Raji (cell line): ENCODE measurements around the gene ABHD4.

Experiments used
- POLR2A ChIP-seq: IDR thresholded peaks from 2 replicates; pipeline ENCODE4 v1.6.1; 2011; ENCODE audit warnings: low read depth, low read length, control low read depth; ENCODE audit not compliant: insufficient read depth

ABHD4 gene

GRCh38 chr14:22598099-22598895, at the start of gene ABHD4:
TSS of gene ABHD4 (plus strand) at chr14:22598300. CDS start at chr14:22598307, 7 bp downstream.
- TF ChIP-seq POLR2A: peak; percentile 60; the same call in 1 of the 2 replicates

GRCh38 chr14:22549324-22549962, 48.7 kb upstream of the ABHD4 start:
- TF ChIP-seq POLR2A: no peak

GRCh38 chr14:22549981-22550673, 48.0 kb upstream of the ABHD4 start:
- TF ChIP-seq POLR2A: no peak

DNA sequence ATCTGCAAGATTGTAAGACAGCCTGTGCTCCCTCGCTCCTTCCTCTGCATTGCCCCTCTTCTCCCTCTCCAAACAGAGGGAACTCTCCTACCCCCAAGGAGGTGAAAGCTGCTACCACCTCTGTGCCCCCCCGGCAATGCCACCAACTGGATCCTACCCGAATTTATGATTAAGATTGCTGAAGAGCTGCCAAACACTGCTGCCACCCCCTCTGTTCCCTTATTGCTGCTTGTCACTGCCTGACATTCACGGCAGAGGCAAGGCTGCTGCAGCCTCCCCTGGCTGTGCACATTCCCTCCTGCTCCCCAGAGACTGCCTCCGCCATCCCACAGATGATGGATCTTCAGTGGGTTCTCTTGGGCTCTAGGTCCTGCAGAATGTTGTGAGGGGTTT, 46.5 kb upstream of the ABHD4 start:
- TF ChIP-seq POLR2A: no peak

DNA sequence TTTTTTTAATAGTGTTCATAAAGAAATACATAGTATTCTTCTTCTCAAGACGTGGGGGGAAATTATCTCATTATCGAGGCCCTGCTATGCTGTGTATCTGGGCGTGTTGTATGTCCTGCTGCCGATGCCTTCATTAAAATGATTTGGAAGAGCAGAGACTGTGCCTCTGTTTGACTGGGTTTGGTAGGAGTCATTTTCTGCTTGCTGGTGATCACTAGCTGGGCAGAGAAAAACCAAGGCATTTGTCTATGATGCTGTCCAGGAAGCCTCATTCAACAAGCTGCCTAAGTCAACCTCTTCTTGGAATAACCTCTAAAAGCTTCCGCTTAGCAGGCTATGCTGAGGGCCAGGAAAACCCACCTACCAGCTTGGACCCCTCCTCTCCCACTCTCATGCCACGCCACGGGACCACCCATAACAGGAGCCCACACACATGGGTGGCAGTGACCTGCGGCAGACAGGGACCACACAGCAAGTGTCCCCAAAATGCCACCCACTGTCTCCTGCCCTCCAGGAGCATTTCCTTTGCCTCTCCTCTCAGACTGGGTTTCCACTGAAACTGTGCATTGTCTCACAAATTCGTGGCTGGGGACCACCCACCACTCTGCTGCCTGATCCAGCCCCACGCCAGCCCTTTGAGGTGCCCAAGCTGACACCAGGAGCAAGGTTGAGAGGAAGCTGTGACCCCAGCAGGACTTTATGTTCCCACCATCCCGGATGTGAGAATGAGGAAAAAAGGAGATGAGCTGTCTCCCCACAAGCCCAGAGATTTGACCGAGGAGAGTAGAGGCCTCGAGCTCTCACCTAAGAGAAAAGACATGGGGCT, 45.9 kb upstream of the ABHD4 start:
- no peak for TF ChIP-seq POLR2A

DNA sequence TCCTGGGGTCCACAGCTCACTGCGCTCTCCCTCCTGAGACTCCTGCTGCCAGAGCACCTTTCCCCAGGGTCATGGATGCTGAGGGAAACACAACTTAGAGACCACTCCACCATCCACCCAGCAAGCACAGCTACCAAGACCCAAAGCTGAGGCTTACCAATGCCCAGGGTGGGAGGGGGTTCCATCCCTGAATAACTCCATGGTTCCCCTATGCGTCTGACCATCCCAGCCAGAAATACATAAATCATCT, 45.3 kb upstream of the ABHD4 start:
- no peak for TF ChIP-seq POLR2A

DNA sequence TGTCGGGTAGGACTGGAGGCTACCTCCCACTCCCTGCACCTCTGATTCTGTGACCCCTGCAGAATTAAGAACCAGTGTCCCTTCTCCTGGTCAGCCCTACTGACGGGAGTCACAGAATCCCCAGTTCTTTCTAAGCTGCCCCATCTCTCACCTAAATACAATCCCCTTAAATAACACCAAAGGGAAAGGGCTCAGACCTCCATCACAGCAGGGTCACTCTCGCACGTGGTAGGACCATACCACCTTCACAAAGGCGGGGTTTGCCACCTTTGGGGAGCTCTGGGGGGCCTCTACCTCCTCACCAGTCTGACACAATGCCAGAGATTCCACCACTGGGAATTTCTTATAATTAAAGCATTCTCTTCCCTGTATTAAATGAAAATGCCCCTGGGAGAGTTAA, 44.7 kb upstream of the ABHD4 start:
- no peak for TF ChIP-seq POLR2A

GRCh38 chr14:22554498-22555383, 43.4 kb upstream of the ABHD4 start:
- no peak for TF ChIP-seq POLR2A

- no peak for TF ChIP-seq POLR2A
Observed at GRCh38 chr14:22555384-22556011, 42.6 kb upstream of the ABHD4 start.

- peak; percentile 68 for TF ChIP-seq POLR2A
Observed at GRCh38 chr14:22556021-22556989, 41.8 kb upstream of the ABHD4 start.

DNA sequence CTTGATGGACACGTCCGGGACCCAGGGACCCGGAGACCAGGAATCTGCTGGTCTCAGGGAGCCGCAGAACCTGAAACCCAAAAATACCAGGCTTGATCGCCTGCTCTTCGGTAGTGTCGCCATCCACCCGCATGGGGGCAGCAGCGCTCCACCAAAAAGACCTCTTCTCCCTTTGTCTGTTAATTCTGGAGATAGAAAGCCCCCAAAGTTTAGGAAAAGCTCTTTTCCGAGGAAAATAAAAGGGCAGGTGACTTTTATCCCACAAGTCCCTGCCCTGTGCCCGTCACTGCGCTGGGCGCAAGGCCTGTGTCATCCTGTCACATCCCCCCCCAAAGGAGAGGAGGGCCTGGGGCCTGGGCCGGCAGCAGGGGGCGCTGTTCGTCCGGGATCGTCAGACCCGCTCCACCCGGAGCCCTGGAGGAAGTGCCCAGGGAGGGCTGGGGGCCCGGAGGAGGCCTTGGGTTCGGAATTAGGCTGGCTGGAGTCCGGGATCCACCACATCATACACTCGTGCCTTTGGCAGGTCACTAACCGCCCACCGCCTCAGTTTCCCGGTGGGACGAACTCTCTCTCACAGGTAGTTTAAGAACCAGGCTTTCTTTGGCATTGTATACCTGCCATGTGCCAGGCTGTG, 41.0 kb upstream of the ABHD4 start:
- peak; percentile 11; the same call in 1 of the 2 replicates for TF ChIP-seq POLR2A

- no peak for TF ChIP-seq POLR2A
Observed at GRCh38 chr14:22557846-22558220, 40.3 kb upstream of the ABHD4 start.
